Skeletal muscle cell (primary cell): ENCODE data around the gene CMC2.

Experiments
- DNase-seq: peaks from one replicate; pipeline ENCODE4 v3.0.0-alpha.2; 2010; ENCODE audit warnings: low read depth
- H3K4me3 ChIP-seq: 2 replicates; pipeline ENCODE4 v1.5.1; 2011; ENCODE audit warnings: low read depth, mild to moderate bottlenecking, control low read depth, low read length, moderate library complexity

The CMC2 gene

GRCh38 chr16:81003610-81004460 lies 2.9 kb downstream of the CMC2 start:
- H3K4me3 ChIP-seq, result peak overlapping the region; percentile 19
- DNase-seq, result no peak

DNA sequence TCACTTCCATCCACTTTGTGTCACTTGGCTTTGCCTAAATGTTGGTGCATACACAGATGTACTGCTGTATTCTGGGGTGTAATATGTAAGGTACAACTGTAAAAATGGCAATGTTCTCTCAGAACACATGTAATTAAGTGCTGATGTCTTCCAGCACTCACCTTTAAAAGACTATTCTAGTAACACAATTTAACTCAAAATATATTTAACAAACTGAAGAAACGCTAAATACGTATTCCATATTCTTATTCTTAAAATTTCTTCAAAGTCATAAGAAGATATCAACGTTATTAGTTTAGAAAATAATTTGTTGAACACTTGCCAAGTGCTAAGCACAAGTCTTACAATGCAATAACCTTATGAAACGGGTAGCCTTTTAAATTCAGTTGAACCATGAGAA lies 3.6 kb downstream of the CMC2 start:
- H3K4me3 ChIP-seq, result no peak overlapping the region
- DNase-seq, result no peak

DNA sequence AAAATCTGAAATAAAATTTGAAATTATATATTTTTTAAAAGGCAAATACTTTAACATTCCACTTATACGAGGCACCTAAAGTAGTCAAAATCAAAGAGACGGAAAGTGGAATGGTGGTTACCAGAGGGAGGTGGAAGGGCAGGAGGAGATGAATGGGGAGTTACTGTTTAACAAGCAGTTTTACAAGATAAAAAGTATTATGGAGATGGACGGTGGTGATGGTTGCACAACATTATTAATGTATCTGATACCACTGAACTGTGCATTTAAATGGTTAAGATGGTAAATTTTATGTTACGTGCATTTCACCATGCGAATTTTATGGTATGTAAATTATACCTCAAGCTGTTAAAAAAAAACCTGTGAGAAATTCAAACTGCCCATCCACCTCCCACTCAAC lies 5.4 kb downstream of the CMC2 start:
- no peak for DNase-seq
- H3K4me3 ChIP-seq, result no peak overlapping the region

DNA sequence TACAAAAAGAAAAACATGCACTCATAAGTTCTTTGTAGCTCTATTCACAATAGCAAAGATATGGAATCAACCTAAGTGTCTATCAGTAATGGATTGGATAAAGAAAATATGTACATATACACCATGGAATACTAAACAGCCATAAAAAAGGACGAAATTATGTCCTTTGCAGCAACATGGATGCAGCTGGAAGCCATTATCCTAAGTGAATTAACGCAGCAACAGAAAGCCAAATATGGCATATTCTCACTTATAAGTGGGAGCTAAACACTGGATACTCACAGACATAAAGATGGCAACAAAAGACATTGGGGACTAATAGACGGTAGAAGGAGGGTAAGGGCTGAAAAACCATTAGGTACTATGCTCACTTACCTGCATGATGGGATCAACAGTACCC lies 5.8 kb downstream of the CMC2 start:
- H3K4me3 ChIP-seq, result no peak overlapping the region
- DNase-seq, result no peak

- DNase-seq, result no peak
- no peak overlapping the region for H3K4me3 ChIP-seq
Measured at GRCh38 chr16:80997964-80998620, 8.6 kb downstream of the CMC2 start.

DNA sequence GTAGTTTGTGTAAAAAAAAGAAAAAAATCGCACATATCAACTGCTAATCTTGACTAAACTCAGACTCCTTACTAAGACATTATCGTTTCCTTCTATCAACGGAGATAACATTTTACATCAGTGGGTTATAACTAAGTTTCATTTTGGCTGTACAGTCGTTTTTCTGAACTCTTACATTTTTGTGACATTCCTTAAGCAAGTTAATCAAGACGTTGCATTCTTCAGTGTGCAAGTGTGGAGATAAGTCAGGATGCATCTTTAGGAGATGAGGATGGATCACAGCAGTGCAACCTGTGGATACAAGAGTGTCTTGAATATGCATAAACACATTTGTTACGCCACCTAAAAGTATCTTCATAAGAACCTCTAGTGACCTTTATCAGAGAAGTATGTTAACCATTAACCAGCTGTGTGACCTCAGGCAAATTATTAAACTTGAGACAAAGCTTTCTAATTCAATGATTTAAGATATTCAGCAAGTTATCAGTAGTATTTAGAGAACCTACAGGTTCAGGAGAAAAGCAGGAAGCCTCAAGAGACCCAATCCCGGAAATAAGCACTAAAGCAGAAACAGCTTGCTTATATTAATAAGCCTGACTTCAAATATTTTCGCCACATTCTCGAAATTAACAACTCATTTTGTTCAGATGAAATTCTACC lies 9.4 kb downstream of the CMC2 start:
- no peak for DNase-seq
- no peak overlapping the region for H3K4me3 ChIP-seq

GRCh38 chr16:80996688-80997138 lies 10.0 kb downstream of the CMC2 start:
- no peak for DNase-seq
- H3K4me3 ChIP-seq, result no peak overlapping the region

DNA sequence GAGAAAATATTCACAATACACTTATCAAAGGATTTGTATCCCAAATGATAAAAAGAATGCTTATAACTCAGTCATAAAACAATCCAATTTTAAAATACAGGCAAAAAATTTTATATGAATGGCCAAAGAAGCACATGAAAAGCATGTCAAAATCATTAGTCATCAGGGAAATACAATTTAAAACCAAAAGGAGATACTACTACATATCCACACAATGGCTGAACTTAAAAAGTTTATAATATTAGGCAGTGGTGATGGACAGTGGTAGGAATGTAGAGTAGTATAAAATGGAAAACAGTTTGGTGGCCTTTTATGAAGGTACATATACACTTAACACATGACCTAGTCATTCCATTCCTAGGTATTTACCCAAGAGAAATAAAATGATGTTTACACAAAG lies 12.2 kb downstream of the CMC2 start:
- DNase-seq, result no peak
- no peak overlapping the region for H3K4me3 ChIP-seq

- peak overlapping the region; percentile 19 for H3K4me3 ChIP-seq
- no peak for DNase-seq
Measured at GRCh38 chr16:80993834-80994233, 12.9 kb downstream of the CMC2 start.

DNA sequence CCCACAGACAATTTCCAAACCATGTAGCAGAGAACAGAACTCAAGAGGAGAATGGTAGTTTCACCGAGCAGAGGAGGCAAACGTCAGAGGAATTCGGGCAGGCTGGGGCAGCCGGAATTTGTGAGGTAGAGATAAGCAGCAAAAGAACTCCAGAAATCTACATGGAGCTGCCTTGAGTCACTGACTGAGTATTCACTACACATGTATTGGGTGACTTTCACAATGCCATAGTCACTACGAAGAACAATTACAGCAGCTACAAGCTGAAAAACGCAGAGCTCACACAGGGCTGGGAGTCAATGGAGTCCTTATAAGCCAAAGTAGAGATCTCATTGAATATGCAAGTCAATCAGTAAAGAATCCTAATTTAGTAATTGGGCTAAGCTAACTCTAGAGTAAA lies 13.4 kb downstream of the CMC2 start:
- DNase-seq, result peak; percentile 65
- H3K4me3 ChIP-seq, result peak overlapping the region; percentile 19

GRCh38 chr16:80992676-80993293 lies 13.9 kb downstream of the CMC2 start:
- H3K4me3 ChIP-seq, result peak overlapping the region; percentile 4

DNA sequence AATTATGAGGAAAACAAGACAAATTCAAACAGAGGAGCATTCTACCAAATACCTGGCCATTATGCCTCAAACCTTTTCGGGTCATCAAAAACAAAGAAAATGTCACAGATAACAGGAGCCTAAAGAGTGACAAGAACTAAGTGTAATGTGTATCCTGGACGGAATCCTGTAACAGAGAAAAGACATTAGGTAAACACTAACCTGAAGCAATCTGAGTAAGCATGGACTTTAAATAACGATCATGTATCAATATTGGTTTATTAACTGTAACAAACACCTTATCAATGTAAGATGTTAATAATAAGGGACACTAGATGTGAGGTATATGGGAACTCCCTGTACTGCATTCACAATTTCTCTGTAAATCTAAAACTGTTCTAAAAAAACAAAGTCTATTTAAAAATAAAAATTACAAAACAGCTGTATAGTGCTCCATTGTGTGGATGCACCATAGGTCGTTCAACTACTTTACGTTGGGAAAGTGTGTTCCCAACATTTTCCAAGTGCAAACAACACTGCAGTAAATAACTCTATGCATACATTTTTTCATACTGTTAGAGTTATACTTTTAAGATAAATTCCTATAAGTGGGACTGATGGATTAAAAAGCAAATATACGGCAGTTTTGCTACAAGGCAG lies 14.8 kb downstream of the CMC2 start:
- no peak overlapping the region for H3K4me3 ChIP-seq

More at GRCh38 chr16:80992676-80993293, 13.9 kb downstream of the CMC2 start:
- no peak for DNase-seq

GRCh38 chr16:80990978-80991377 lies 15.7 kb downstream of the CMC2 start:
- no peak overlapping the region for H3K4me3 ChIP-seq
- DNase-seq, result no peak

More for the DNA sequence above, 14.8 kb downstream of the CMC2 start:
- DNase-seq, result no peak

DNA sequence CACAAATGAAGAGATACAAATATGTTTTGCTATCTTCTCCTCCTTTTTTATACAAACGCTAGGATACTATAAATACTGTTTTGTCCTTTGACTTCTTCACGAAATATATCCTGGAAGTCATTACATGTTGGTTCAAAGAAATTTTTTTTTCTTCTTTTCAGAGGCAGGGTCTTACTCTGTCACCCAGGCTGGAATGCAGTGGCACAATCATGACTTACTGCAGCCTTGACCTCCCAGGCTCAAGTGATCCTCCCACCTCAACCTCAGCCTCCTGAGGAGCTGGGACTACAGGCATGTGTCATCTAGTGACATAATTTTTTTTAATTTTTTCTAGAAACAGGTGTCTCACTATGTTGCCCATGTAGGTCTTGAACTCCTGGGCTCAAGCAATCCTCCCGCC lies 16.1 kb downstream of the CMC2 start:
- DNase-seq, result no peak
- H3K4me3 ChIP-seq, result no peak overlapping the region

- DNase-seq, result no peak
- no peak overlapping the region for H3K4me3 ChIP-seq
Measured at GRCh38 chr16:80989801-80990200, 16.9 kb downstream of the CMC2 start.

DNA sequence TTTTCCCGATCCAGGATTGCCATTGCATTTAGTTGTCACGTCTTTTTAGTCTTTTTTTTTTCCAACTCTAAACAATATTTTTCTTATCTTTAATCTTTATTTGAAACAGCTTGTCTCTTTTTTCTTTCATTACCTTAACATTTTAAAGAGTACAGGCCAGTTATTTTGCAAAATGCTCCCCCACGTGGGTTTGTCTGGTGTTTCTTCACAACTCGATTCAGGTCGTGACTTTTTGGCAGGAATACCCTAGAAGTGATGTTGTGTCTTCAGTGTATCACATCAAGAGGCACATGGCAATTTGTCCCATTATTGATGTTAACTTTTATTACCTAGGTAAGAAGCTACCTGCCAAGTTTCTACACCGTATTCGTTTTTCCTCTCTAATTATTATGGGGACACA lies 17.9 kb downstream of the CMC2 start:
- H3K4me3 ChIP-seq, result no peak overlapping the region
- DNase-seq, result no peak

DNA sequence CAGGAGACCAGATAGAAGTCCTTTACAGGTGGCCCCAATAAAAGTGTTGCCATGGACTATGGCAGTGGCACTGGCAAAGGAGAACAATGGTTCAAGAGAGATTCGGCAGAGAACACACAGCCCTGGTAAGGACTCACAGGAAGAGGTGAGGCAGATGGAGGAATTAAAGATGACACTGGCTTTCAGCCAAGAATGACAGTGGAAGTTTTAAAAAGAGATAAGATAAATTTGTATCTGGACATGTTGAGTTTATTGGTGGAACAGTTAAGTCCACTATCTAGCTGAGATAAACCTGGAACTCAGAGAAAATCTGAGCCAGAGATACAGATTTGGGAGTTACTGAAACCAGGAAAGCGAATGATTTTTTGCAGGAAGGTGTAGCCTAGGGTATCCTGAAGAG lies 20.1 kb downstream of the CMC2 start:
- no peak for DNase-seq
- no peak overlapping the region for H3K4me3 ChIP-seq

DNA sequence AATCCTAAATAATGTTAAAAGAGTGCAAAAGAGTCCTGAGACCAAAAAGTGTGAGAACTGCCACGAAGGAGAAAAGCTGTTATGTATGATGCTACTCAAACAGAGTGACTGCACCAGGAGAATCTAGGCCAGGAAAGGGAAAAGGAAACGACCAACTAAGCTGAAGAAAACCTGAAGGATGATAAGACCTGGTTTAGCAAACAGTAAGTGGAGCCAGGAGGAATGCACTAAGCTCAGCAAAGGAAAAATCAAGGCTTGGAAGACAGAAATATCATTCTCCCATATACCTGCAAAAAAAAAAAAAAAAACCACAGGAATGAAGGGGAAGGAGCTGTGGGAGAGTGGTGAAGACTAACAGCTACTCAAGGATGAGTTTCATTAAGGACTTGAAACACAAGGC lies 21.1 kb downstream of the CMC2 start:
- no peak for DNase-seq
- H3K4me3 ChIP-seq, result no peak overlapping the region

- H3K4me3 ChIP-seq, result no peak overlapping the region
- DNase-seq, result no peak
Measured at GRCh38 chr16:80984124-80984892, 22.4 kb downstream of the CMC2 start.
